PC-3 (cell line): ENCODE measurements around the gene ARMC7.

Experiments used
- EZH2 ChIP-seq: fragments of 300-600 bp; sonication (generic); IDR thresholded peaks from one replicate; pipeline ENCODE4 v1.6.1; 2017; ENCODE audit warnings: antibody characterized with exemption, mild to moderate bottlenecking, low read length; ENCODE audit not compliant: unreplicated experiment
- TF ChIP-seq, protein P1 (sequence below): fragments of 300-600 bp; sonication (generic); conservative IDR thresholded peaks from 2 replicates; pipeline ENCODE4 v1.5.1; 2017; ENCODE audit warnings: antibody characterized with exemption, low read depth, mild to moderate bottlenecking, low read length

DNA sequence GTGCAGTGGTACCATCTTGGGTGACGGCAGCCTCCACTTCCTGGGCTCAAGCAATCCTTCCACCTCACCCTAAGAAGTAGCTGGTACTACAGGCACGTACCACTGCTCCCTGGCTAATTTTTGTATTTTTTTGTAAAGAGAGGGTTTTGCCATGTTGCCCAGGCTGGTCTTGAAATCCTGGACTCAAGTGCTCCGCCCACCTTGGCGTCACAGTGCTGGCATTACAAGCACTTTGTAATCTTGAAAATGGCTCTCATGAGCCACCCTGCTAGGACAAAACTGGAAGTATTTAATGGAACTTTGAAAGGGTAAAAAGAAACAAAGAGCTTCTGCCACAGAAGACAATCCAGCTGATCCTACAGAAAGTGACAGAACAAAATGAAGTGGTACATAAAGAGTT, 63.8 kb downstream of the ARMC7 start:
- TF ChIP-seq EZH2: no peak
- TF ChIP-seq, protein P1, sequence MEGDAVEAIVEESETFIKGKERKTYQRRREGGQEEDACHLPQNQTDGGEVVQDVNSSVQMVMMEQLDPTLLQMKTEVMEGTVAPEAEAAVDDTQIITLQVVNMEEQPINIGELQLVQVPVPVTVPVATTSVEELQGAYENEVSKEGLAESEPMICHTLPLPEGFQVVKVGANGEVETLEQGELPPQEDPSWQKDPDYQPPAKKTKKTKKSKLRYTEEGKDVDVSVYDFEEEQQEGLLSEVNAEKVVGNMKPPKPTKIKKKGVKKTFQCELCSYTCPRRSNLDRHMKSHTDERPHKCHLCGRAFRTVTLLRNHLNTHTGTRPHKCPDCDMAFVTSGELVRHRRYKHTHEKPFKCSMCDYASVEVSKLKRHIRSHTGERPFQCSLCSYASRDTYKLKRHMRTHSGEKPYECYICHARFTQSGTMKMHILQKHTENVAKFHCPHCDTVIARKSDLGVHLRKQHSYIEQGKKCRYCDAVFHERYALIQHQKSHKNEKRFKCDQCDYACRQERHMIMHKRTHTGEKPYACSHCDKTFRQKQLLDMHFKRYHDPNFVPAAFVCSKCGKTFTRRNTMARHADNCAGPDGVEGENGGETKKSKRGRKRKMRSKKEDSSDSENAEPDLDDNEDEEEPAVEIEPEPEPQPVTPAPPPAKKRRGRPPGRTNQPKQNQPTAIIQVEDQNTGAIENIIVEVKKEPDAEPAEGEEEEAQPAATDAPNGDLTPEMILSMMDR: no peak
